ENCODE measurements around the gene DEPDC7. TPM values are rescaled to one million over a fixed set of nuclear protein-coding genes. Genes with fewer than 3 reads are reported as not detected.

The DEPDC7 gene
- total RNA-seq, 1 donor, result 14.5 TPM

GRCh38 chr11:33013755-33014154 lies 1.9 kb upstream of the DEPDC7 start:
- H3K4me2 ChIP-seq (ENCODE audit: insufficient read depth, low read length), result no peak overlapping the region
- TF ChIP-seq CTCF (IDR thresholded peaks at IDR 0.05; ENCODE audit: extremely low read depth, low read depth, low read length), result no peak
- H3K4me1 ChIP-seq (ENCODE audit: insufficient read depth, low read length), result peaks cover 23% of the 10 kb centered on the region
- no peak overlapping the region for H3K27ac ChIP-seq (ENCODE audit: low read depth, low read length)
- no peaks in the 10 kb centered on the region for H4K20me1 ChIP-seq (ENCODE audit: insufficient read depth, low read length)
- no peaks in the 10 kb centered on the region for H3K9me3 ChIP-seq (ENCODE audit: low read depth, low read length)
- H3K36me3 ChIP-seq (ENCODE audit: insufficient read depth, low read length), result no peaks in the 10 kb centered on the region
- DNase-seq (ENCODE audit: insufficient read length, low spot score, missing footprints), result peak; percentile 39
- no peak overlapping the region for H3K4me3 ChIP-seq (ENCODE audit: insufficient read depth, low read length)
- H3K27me3 ChIP-seq (ENCODE audit: insufficient read depth, low read length), result no peaks in the 10 kb centered on the region
- H2AFZ ChIP-seq (ENCODE audit: low read length), result no peak overlapping the region
- H3K79me2 ChIP-seq (ENCODE audit: insufficient read depth, low read length), result peaks cover 22% of the 10 kb centered on the region

- Histone ChIP-seq H3K27me3 (ENCODE audit: insufficient read depth, low read length) (no peaks in the 10 kb centered on the region), H3K4me3 (ENCODE audit: insufficient read depth, low read length) (peak overlapping the region; percentile 83), H3K4me2 (ENCODE audit: insufficient read depth, low read length) (peak overlapping the region; percentile 85), H3K9me3 (ENCODE audit: low read depth, low read length) (no peaks in the 10 kb centered on the region), H2AFZ (ENCODE audit: low read length) (peak overlapping the region; percentile 87), H3K27ac (ENCODE audit: low read depth, low read length) (peak overlapping the region; percentile 67), H3K79me2 (ENCODE audit: insufficient read depth, low read length) (peaks cover 44% of the 10 kb centered on the region), H3K36me3 (ENCODE audit: insufficient read depth, low read length) (no peaks in the 10 kb centered on the region), H4K20me1 (ENCODE audit: insufficient read depth, low read length) (peaks cover 2% of the 10 kb centered on the region), H3K4me1 (ENCODE audit: insufficient read depth, low read length) (peaks cover 15% of the 10 kb centered on the region)
- DNase-seq (ENCODE audit: insufficient read length, low spot score, missing footprints), result peak; percentile 25
- TF ChIP-seq CTCF (IDR thresholded peaks at IDR 0.05; ENCODE audit: extremely low read depth, low read depth, low read length), result no peak
Observed at GRCh38 chr11:33016654-33017053, 976 bp downstream of the DEPDC7 start.

GRCh38 chr11:33017478-33017877 lies 1.8 kb downstream of the DEPDC7 start:
- peak overlapping the region; percentile 85 for H3K4me2 ChIP-seq (ENCODE audit: insufficient read depth, low read length)
- no peaks in the 10 kb centered on the region for H3K36me3 ChIP-seq (ENCODE audit: insufficient read depth, low read length)
- no peak for TF ChIP-seq CTCF (IDR thresholded peaks at IDR 0.05; ENCODE audit: extremely low read depth, low read depth, low read length)
- no peaks in the 10 kb centered on the region for H3K27me3 ChIP-seq (ENCODE audit: insufficient read depth, low read length)
- H3K79me2 ChIP-seq (ENCODE audit: insufficient read depth, low read length), result peaks cover 50% of the 10 kb centered on the region
- H3K9me3 ChIP-seq (ENCODE audit: low read depth, low read length), result no peaks in the 10 kb centered on the region
- no peak overlapping the region for H2AFZ ChIP-seq (ENCODE audit: low read length)
- peaks cover 12% of the 10 kb centered on the region for H3K4me1 ChIP-seq (ENCODE audit: insufficient read depth, low read length)
- no peak overlapping the region for H3K27ac ChIP-seq (ENCODE audit: low read depth, low read length)
- H4K20me1 ChIP-seq (ENCODE audit: insufficient read depth, low read length), result peaks cover 3% of the 10 kb centered on the region
- no peak overlapping the region for H3K4me3 ChIP-seq (ENCODE audit: insufficient read depth, low read length)
- peak; percentile 84 for DNase-seq (ENCODE audit: insufficient read length, low spot score, missing footprints)

- H2AFZ ChIP-seq (ENCODE audit: low read length), result no peak overlapping the region
- H3K4me2 ChIP-seq (ENCODE audit: insufficient read depth, low read length), result no peak overlapping the region
- no peaks in the 10 kb centered on the region for H3K9me3 ChIP-seq (ENCODE audit: low read depth, low read length)
- H3K4me1 ChIP-seq (ENCODE audit: insufficient read depth, low read length), result peaks cover 12% of the 10 kb centered on the region
- no peak for TF ChIP-seq CTCF (IDR thresholded peaks at IDR 0.05; ENCODE audit: extremely low read depth, low read depth, low read length)
- no peak overlapping the region for H3K27ac ChIP-seq (ENCODE audit: low read depth, low read length)
- no peaks in the 10 kb centered on the region for H3K27me3 ChIP-seq (ENCODE audit: insufficient read depth, low read length)
- no peak overlapping the region for H3K4me3 ChIP-seq (ENCODE audit: insufficient read depth, low read length)
- DNase-seq (ENCODE audit: insufficient read length, low spot score, missing footprints), result no peak
- H3K36me3 ChIP-seq (ENCODE audit: insufficient read depth, low read length), result no peaks in the 10 kb centered on the region
- H3K79me2 ChIP-seq (ENCODE audit: insufficient read depth, low read length), result peaks cover 50% of the 10 kb centered on the region
- H4K20me1 ChIP-seq (ENCODE audit: insufficient read depth, low read length), result peaks cover 3% of the 10 kb centered on the region
Observed at GRCh38 chr11:33017965-33018364, 2.3 kb downstream of the DEPDC7 start.
